Keratinocyte (primary cell): ENCODE measurements around the gene POLA1. TPM values are rescaled to one million over a fixed set of nuclear protein-coding genes. Genes with fewer than 3 reads are reported as not detected.

Experiments
- DNase-seq: peaks from one replicate; pipeline ENCODE4 v3.0.0-alpha.2; 2011; ENCODE audit warnings: low read depth, missing footprints, low spot score
- FAIRE-seq: peaks from 2 replicates; lab custom pipeline; 2011; peaks lifted over from hg19 to GRCh38; lab: Jason Lieb, UNC
- H2AFZ ChIP-seq: 2 replicates; pipeline ENCODE4 v1.6.0; 2012; ENCODE audit warnings: low read length, control low read depth, inconsistent platforms; ENCODE audit not compliant: control insufficient read depth
- H3K27ac ChIP-seq: 2 replicates; pipeline ENCODE4 v1.5.1; 2011; ENCODE audit warnings: low read length; ENCODE audit not compliant: control insufficient read depth, insufficient read depth
- H3K27me3 ChIP-seq: 3 replicates; pipeline ENCODE4 v1.6.0; 2011; ENCODE audit warnings: low read length; ENCODE audit not compliant: control insufficient read depth, insufficient read depth; ENCODE audit errors: extremely low read depth
- H3K36me3 ChIP-seq, 2 experiments: 2 replicates in 1 of 2; 3 replicates in 1 of 2; pipeline ENCODE4 v1.5.1; 2011; ENCODE audit warnings: low read length in 2 of 2, mild to moderate bottlenecking in 1 of 2; ENCODE audit not compliant: control insufficient read depth in 2 of 2, insufficient read depth in 2 of 2; ENCODE audit errors: extremely low read depth in 1 of 2
- H3K4me1 ChIP-seq: 3 replicates; pipeline ENCODE4 v1.5.1; 2011; ENCODE audit warnings: low read length; ENCODE audit not compliant: control insufficient read depth, insufficient read depth; ENCODE audit errors: extremely low read depth
- H3K4me2 ChIP-seq: 3 replicates; pipeline ENCODE4 v1.6.0; 2011; ENCODE audit warnings: low read depth, low read length; ENCODE audit not compliant: control insufficient read depth, insufficient read depth; ENCODE audit errors: extremely low read depth
- H3K4me3 ChIP-seq, 3 experiments: fragments of 200-600 bp in 1 of 3; sonication (generic) in 1 of 3; 2 replicates in 2 of 3; 3 replicates in 1 of 3; pipeline ENCODE4 v1.5.1; 2011 to 2016; ENCODE audit warnings: low read length in 3 of 3, mild to moderate bottlenecking in 3 of 3, control low read depth in 2 of 3, inconsistent platforms in 1 of 3, low read depth in 1 of 3, mixed read lengths in 1 of 3, mixed run types in 1 of 3, moderate library complexity in 1 of 3; ENCODE audit not compliant: control insufficient read depth in 2 of 3, insufficient read depth in 2 of 3; ENCODE audit errors: extremely low read depth in 1 of 3
- H3K79me2 ChIP-seq: 2 replicates; pipeline ENCODE4 v1.6.0; 2012; ENCODE audit warnings: low read length; ENCODE audit not compliant: control insufficient read depth, insufficient read depth
- H3K9ac ChIP-seq: 3 replicates; pipeline ENCODE4 v1.6.0; 2011; ENCODE audit warnings: low read length; ENCODE audit not compliant: control insufficient read depth, insufficient read depth; ENCODE audit errors: extremely low read depth
- H3K9me1 ChIP-seq: 3 replicates; pipeline ENCODE4 v1.6.0; 2011; ENCODE audit warnings: low read length; ENCODE audit not compliant: control insufficient read depth, insufficient read depth; ENCODE audit errors: extremely low read depth
- H3K9me3 ChIP-seq: 2 replicates; pipeline ENCODE4 v1.5.1; 2012; ENCODE audit warnings: low read depth, low read length; ENCODE audit not compliant: control insufficient read depth
- H4K20me1 ChIP-seq: 3 replicates; pipeline ENCODE4 v1.6.0; 2011; ENCODE audit warnings: low read length; ENCODE audit not compliant: control insufficient read depth, insufficient read depth; ENCODE audit errors: extremely low read depth
- CTCF ChIP-seq, 3 experiments: IDR thresholded peaks in 1 of 3; conservative IDR thresholded peaks in 1 of 3; optimal IDR thresholded peaks in 1 of 3; 2 replicates in 2 of 3; 3 replicates in 1 of 3; pipeline versions ENCODE3 to v1.5.1; 2011; ENCODE audit warnings: low read length in 3 of 3, mild to moderate bottlenecking in 3 of 3, moderate library complexity in 2 of 3, control low read depth in 1 of 3, inconsistent platforms in 1 of 3; ENCODE audit not compliant: insufficient read depth in 2 of 3; ENCODE audit errors: extremely low read depth in 1 of 3
- EZH2 ChIP-seq: IDR thresholded peaks from one replicate; pipeline ENCODE4 v1.6.1; 2012; ENCODE audit warnings: inconsistent platforms, mild to moderate bottlenecking, low read length, moderate library complexity
- dilution Hi-C: fragments of 300-500 bp; cut with MboI; formaldehyde crosslinking; loops from one replicate; pipeline ENCODE4 v1.7.0; 2020; ENCODE audit warnings: low sequenced_read_pairs; ENCODE audit not compliant: extremely low pct_ligation_motif_present
- polyA plus RNA-seq, 5 experiments: library from polyadenylated mRNA; depleted of rRNA in 3 of 5; stranded (reverse) in 3 of 5; stranded (forward) in 1 of 5; unstranded in 1 of 5; fragments of >200 nt; gene quantifications; 1 replicate in 1 of 5; 2 replicates in 3 of 5; 3 replicates in 1 of 5; pipeline versions ENCODE4 v1.2.1 to v1.2.3, GENCODE V29; 2011 to 2012; ENCODE audit warnings: missing spikeins in 2 of 5, low read depth in 1 of 5, low replicate concordance in 1 of 5

POLA1 gene
- polyA plus RNA-seq, 1 donor (not counting 4 experiments of a cell fraction or from before 2014, with no cell fraction given), result 3.9 TPM

- Histone ChIP-seq H3K27ac (no peak overlapping the region), H3K79me2 (no peaks in the 10 kb centered on the region), H2AFZ (no peak overlapping the region), H3K9ac (no peak overlapping the region), H3K9me1 (no peaks in the 10 kb centered on the region), H3K4me2 (no peak overlapping the region), H3K4me1 (no peaks in the 10 kb centered on the region), H3K9me3 (no peaks in the 10 kb centered on the region), H3K36me3 (no peaks in the 10 kb centered on the region), H3K4me3 (no peak overlapping the region), H4K20me1 (no peaks in the 10 kb centered on the region), H3K27me3 (no peaks in the 10 kb centered on the region)
- dilution Hi-C loops, result no loop called here
- no peak for TF ChIP-seq CTCF (optimal IDR thresholded peaks at IDR 0.05 in 1 of 3, IDR thresholded peaks at IDR 0.05 in 1 of 3, conservative IDR thresholded peaks at IDR 0.05 in 1 of 3; ENCODE audit: extremely low read depth in 1 of 3, insufficient read depth in 2 of 3, low read length in 3 of 3)
- no peak for TF ChIP-seq EZH2
- DNase-seq (no peak), FAIRE-seq (no peak)
Measured at GRCh38 chrX:24876530-24877287, 183.0 kb downstream of the POLA1 start.

- H4K20me1 ChIP-seq, result no peaks in the 10 kb centered on the region
- no peak for FAIRE-seq
- dilution Hi-C loops, result no loop called here
- H3K4me2 ChIP-seq, result no peak overlapping the region
- no peaks in the 10 kb centered on the region for H3K9me1 ChIP-seq
- no peak for TF ChIP-seq CTCF (optimal IDR thresholded peaks at IDR 0.05 in 1 of 3, IDR thresholded peaks at IDR 0.05 in 1 of 3, conservative IDR thresholded peaks at IDR 0.05 in 1 of 3; ENCODE audit: extremely low read depth in 1 of 3, insufficient read depth in 2 of 3, low read length in 3 of 3)
- TF ChIP-seq EZH2, result no peak
- H3K9ac ChIP-seq, result no peak overlapping the region
- DNase-seq, result no peak
- H3K27ac ChIP-seq, result no peak overlapping the region
- no peaks in the 10 kb centered on the region for H3K79me2 ChIP-seq
- no peaks in the 10 kb centered on the region for H3K9me3 ChIP-seq
- H3K36me3 ChIP-seq, result no peaks in the 10 kb centered on the region
- H2AFZ ChIP-seq, result no peak overlapping the region
- H3K4me1 ChIP-seq, result no peaks in the 10 kb centered on the region
- no peak overlapping the region for H3K4me3 ChIP-seq
- H3K27me3 ChIP-seq, result no peaks in the 10 kb centered on the region
Measured at GRCh38 chrX:24877288-24877664, 183.6 kb downstream of the POLA1 start.
